ENCODE data around the gene ADARB1. TPM values are rescaled to one million over a fixed set of nuclear protein-coding genes. Genes with fewer than 3 reads are reported as not detected.

ADARB1 gene
- polyA plus RNA-seq, 3 donors, result 0.40 to 2.6 (median 1.0) TPM

DNA sequence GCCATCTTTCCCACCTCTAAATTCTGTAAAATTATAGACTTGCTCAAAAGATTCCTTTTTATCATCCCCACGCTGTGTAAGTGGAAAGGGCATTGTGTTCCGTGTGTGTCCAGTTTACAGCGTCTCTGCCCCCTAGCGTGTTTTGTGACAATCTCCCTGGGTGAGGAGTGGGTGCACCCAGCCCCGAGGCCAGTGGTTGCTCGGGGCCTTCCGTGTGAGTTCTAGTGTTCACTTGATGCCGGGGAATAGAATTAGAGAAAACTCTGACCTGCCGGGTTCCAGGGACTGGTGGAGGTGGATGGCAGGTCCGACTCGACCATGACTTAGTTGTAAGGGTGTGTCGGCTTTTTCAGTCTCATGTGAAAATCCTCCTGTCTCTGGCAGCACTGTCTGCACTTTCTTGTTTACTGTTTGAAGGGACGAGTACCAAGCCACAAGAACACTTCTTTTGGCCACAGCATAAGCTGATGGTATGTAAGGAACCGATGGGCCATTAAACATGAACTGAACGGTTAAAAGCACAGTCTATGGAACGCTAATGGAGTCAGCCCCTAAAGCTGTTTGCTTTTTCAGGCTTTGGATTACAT lies 151.5 kb downstream of the ADARB1 start:
- H4K20me1 ChIP-seq (ENCODE audit: insufficient read depth, low read length), result no peaks in the 10 kb centered on the region
- DNase-seq, result no peak
- WGBS (ENCODE audit: insufficient coverage), result 96% methylated on average over 12 of the region's 16 CpGs
- H3K4me3 ChIP-seq (replicated peaks in 1 of 3; ENCODE audit: low read depth in 2 of 3, low read length in 3 of 3), result no peak overlapping the region
- peaks cover 3% of the 10 kb centered on the region for H3K4me1 Mint-ChIP-seq
- H3K27ac Mint-ChIP-seq, result no peak overlapping the region
- H3K36me3 Mint-ChIP-seq, result peaks cover 4 to 12% of the 10 kb centered on the region in 2 donors
- peaks cover 0 to under 1% (median 0%) of the 10 kb centered on the region in 7 donors for H3K9me3 Mint-ChIP-seq
- H3K27me3 ChIP-seq (ENCODE audit: control insufficient read depth in 2 of 2, insufficient read depth in 2 of 2, low read length in 2 of 2), result no peaks in the 10 kb centered on the region
- H3K9ac ChIP-seq (ENCODE audit: insufficient read depth, low read length, poor library complexity, severe bottlenecking), result no peak overlapping the region
- TF ChIP-seq, protein P1, sequence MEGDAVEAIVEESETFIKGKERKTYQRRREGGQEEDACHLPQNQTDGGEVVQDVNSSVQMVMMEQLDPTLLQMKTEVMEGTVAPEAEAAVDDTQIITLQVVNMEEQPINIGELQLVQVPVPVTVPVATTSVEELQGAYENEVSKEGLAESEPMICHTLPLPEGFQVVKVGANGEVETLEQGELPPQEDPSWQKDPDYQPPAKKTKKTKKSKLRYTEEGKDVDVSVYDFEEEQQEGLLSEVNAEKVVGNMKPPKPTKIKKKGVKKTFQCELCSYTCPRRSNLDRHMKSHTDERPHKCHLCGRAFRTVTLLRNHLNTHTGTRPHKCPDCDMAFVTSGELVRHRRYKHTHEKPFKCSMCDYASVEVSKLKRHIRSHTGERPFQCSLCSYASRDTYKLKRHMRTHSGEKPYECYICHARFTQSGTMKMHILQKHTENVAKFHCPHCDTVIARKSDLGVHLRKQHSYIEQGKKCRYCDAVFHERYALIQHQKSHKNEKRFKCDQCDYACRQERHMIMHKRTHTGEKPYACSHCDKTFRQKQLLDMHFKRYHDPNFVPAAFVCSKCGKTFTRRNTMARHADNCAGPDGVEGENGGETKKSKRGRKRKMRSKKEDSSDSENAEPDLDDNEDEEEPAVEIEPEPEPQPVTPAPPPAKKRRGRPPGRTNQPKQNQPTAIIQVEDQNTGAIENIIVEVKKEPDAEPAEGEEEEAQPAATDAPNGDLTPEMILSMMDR (IDR thresholded peaks at IDR 0.05), result no peak
- intact Hi-C loops (cut with micrococcal nuclease), result no loop called here
- H3K9me3 ChIP-seq (replicated peaks in 1 of 2; ENCODE audit: control insufficient read depth in 1 of 2, insufficient read depth in 1 of 2, low read length in 2 of 2), result no peaks in the 10 kb centered on the region
- H3K27me3 Mint-ChIP-seq (ENCODE audit: low read depth in 3 of 3), result peaks cover 5 to 7% (median 7%) of the 10 kb centered on the region in 3 donors
- H3K36me3 ChIP-seq (replicated peaks in 1 of 2; ENCODE audit: control insufficient read depth in 1 of 2, insufficient read depth in 2 of 2, low read length in 2 of 2), result no peaks in the 10 kb centered on the region
- H2AFZ ChIP-seq (ENCODE audit: insufficient read depth, low read depth, low read length, poor library complexity, severe bottlenecking), result no peak overlapping the region
- no peaks in the 10 kb centered on the region for H3K4me1 ChIP-seq (ENCODE audit: control insufficient read depth in 1 of 2, insufficient read depth in 2 of 2, low read length in 2 of 2)
- H3K27ac ChIP-seq (ENCODE audit: low read depth in 1 of 2, low read length in 2 of 2), result no peak overlapping the region
- no peak overlapping the region for H3K4me2 ChIP-seq (replicated peaks; ENCODE audit: extremely low read depth, low read length, poor library complexity, severe bottlenecking)
- no peak overlapping the region for H3K4me3 Mint-ChIP-seq
- no peaks in the 10 kb centered on the region for H3K79me2 ChIP-seq (ENCODE audit: insufficient read depth, low read length)

DNA sequence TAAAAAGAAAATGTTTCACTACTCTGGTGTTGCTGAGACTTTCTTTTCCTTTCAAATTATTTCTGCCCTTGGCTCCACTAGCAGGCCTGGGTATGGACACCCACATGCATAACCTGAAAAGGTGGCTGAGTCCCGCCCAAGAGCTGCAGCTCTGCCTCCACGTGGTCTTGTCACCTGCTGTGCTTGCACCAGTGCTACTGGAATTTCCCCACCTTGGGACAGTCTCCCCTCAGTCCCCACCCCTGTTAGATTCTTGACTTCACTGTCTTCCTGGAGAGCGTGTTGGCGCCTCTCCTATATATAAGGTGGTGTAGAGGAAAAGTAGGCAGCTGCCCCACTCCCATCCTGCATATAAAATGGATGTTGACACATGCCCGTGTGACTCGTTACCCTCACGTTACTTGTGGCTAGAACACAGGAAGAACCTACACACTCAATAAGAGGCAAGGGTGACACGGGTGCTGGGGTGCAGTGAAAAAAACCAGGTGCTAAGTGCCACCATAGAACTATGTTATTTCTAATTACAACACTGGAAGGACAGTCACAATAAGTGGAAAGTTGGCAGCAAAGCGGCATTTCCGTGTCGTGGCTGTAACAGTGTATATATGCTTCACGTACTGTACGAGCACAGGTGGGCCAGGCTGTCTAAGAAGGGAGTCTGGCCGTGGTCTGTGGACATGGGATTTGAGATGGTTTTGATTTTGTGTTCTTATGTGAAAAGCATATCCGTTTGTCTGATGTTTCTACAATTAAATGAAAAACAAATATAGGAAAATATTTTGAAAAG lies 152.4 kb downstream of the ADARB1 start:
- no peak overlapping the region for H3K4me3 ChIP-seq (replicated peaks in 1 of 3; ENCODE audit: low read depth in 2 of 3, low read length in 3 of 3)
- Mint-ChIP-seq H3K9me3 (no peaks in the 10 kb centered on the region), H3K4me3 (no peak overlapping the region), H3K27me3 (ENCODE audit: low read depth in 3 of 3) (peaks cover 5 to 7% (median 7%) of the 10 kb centered on the region in 3 donors), H3K36me3 (peaks cover 4 to 6% of the 10 kb centered on the region in 2 donors), H3K4me1 (peaks cover 3% of the 10 kb centered on the region), H3K27ac (no peak overlapping the region)
- no peaks in the 10 kb centered on the region for H3K27me3 ChIP-seq (ENCODE audit: control insufficient read depth in 2 of 2, insufficient read depth in 2 of 2, low read length in 2 of 2)
- TF ChIP-seq, protein P1 (IDR thresholded peaks at IDR 0.05), result no peak
- no peaks in the 10 kb centered on the region for H3K79me2 ChIP-seq (ENCODE audit: insufficient read depth, low read length)
- H3K9ac ChIP-seq (ENCODE audit: insufficient read depth, low read length, poor library complexity, severe bottlenecking), result no peak overlapping the region
- H3K36me3 ChIP-seq (replicated peaks in 1 of 2; ENCODE audit: control insufficient read depth in 1 of 2, insufficient read depth in 2 of 2, low read length in 2 of 2), result no peaks in the 10 kb centered on the region
- DNase-seq, result no peak
- no peak overlapping the region for H2AFZ ChIP-seq (ENCODE audit: insufficient read depth, low read depth, low read length, poor library complexity, severe bottlenecking)
- no peaks in the 10 kb centered on the region for H3K9me3 ChIP-seq (replicated peaks in 1 of 2; ENCODE audit: control insufficient read depth in 1 of 2, insufficient read depth in 1 of 2, low read length in 2 of 2)
- H4K20me1 ChIP-seq (ENCODE audit: insufficient read depth, low read length), result no peaks in the 10 kb centered on the region
- WGBS (ENCODE audit: insufficient coverage), result 65% methylated on average over 5 of the region's 15 CpGs
- H3K27ac ChIP-seq (ENCODE audit: low read depth in 1 of 2, low read length in 2 of 2), result no peak overlapping the region
- no peaks in the 10 kb centered on the region for H3K4me1 ChIP-seq (ENCODE audit: control insufficient read depth in 1 of 2, insufficient read depth in 2 of 2, low read length in 2 of 2)
- H3K4me2 ChIP-seq (replicated peaks; ENCODE audit: extremely low read depth, low read length, poor library complexity, severe bottlenecking), result no peak overlapping the region
- intact Hi-C loops (cut with micrococcal nuclease), result no loop called here

All from CD14-positive monocyte (primary cell).